DMS79 treated with DMSO at 0.1 percent for 48 hours (cell line): ENCODE results near the gene ADGRV1.
"Not testable (repeated sequence)": the region's sequence is repeated elsewhere in the genome, so short reads cannot be mapped to it uniquely, and the experiment has no call there.

Source experiments
- DNase-seq: peaks from one replicate; lab custom pipeline; 2025; lab: John Stamatoyannopoulos, UW

ADGRV1 gene

DNA sequence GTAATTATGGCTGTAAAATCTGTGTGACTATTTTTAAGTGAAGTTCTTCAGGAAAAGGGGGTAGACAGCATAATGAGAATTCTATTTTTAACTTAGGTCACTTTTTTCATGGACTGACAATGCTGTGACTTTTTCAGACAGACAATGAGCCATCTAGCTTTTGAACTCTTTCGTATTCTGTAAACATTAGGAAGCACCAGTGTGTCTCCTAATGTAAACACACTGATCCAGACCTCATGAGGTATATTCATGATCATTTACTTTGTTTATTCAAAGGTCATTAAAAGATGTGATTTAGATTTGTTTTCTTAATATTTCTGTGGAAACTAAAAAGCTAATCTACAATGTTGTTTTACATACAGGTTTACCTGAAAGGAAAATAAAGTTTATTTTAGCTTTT is 352.6 kb downstream of the ADGRV1 start:
- no peak for DNase-seq

DNA sequence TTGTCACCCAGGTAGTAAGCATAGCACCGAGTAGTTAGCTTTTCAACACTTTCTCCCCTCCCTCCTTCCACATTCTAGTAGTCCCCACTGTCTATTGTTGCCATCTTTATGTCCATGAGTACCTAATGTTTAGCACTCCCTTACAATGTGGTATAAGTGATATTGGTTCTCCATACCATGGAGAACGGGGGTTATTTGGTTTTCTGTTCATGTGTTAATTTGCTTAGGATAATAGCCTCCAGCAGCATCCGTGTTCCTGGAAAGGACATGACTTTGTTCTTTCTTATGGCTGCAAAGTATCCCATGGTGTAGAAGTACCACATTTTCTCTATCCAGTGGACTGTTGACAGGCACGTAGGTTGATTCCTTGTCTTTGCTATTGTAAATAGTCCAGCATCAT is 353.9 kb downstream of the ADGRV1 start:
- no peak for DNase-seq

DNA sequence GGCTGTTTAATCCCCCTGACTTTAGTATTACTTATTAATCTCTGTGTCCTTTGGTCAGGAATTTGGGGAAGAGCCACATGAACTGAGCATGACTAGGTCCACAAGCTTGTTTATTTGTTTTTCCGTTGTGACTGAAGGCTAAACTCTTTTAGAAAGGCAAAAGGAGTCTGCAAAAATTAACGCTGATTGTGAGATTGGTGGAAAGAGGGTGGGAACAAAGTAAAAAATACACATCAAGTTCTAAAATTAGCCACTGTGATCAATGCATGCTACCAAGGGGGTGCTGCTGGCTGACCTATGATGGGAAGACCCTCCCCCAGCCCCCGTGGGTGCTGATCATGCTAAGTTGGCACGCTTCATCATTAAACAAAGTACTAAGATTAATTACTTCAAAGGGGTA is 356.8 kb downstream of the ADGRV1 start:
- no peak for DNase-seq

DNA sequence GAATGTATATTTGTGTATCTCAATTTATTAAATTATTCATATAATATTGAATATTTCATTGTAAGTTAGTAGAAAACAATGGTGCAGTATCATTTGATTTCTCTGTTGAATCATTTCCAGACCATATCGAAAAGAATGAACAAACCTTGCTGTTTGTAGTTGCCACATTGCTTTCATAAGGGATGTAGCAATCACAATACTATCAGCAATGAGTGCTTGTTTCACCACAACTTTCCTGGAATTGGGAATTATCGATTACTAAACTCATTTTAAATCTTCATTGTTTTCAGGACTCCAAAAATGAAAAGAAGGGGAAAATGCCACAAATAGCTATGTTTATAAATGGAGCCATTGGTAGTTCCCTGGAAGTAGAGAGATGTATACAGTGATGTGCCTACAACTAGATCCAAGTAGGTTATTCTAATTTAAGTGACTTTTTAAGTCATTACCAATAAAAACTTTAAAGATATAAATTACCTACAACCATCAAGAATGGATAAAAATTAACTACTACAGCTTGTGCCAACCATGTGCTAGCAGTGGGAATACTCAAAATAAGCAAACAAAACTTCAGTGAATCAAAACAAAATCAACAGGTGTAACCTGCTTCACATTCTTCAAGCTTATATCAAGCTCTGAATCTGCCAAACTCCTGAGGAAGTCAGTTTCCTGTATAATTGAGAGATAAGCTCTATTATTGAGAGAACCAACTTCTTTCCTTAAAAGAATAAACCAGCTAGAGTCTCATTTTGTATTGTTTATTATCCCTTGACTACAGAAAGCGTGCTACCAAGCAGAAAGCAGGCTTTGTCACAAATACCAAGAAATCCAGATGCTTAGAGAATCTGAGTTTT is 358.6 kb downstream of the ADGRV1 start:
- DNase-seq = no peak

DNA sequence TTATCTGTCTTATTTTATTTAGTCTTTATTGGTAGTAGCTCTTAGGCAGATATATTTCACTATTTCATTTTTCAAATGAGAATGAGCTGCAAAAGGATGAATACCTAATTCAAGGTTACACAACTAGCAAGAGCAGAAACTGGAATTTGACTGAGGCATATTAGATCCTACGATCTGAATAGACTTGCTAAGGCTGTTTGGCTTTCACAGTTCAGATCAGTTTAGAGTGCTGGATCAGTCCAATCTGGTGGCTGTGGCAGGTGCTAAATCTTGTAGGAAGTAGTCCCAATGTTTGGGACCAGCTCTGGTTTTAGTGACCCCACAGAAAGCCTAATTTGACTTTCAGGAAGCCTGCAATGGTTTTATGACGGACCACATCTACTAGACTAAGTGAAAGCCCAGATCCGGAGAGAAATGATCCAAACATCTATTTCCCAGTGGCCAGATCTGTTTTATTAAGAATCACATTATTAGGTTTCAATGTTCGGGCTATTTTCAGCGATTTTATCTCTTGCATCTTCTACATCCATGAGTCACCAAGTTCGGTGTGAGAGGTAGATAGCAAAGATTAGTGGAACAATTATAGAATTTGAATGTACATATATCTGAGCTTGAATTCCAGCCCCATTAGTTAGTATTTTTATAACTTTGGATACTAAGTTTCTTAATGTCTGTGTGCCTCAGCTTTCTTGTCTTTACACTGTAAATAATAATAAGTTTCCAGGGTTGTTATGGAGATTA is 359.5 kb downstream of the ADGRV1 start:
- no peak for DNase-seq

DNA sequence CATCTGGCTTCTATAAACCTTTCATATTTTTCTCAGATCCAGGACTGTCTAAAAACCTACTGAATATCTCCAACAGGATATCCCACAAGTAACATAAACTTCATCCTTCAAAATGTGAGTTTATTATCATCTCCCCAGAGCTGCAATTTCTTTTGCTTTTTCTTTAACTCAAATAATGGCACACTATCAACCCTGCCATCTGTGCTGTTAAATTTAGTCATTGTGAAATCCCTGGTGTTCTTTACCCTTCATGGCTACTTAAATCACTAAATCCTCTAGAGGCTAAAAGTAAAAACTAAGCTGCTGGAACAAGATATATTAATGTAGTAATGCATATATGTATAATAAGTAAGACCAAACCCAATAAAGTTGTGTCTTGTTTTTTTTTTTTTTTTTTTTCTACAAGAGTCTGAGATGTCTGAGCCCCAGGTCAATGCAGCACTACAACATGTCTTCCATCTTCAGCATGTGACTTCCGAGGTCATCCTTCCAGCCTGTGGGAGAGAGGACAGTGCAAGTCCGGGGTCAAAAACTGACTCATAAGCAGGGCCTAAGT is 362.9 kb downstream of the ADGRV1 start:
- no peak for DNase-seq

DNA sequence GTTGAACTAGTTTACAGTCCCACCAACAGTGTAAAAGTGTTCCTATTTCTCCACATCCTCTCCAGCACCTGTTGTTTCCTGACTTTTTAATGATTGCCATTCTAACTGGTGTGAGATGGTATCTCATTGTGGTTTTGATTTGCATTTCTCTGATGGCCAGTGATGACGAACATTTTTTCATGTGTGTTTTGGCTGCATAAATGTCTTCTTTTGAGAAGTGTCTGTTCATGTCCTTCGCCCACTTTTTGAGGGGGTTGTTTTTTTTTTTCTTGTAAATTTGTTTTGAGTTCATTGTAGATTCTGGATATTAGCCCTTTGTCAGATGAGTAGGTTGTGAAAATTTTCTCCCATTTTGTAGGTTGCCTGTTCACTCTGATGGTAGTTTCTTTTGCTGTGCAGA is 365.6 kb downstream of the ADGRV1 start:
- DNase-seq = not testable (repeated sequence)

DNA sequence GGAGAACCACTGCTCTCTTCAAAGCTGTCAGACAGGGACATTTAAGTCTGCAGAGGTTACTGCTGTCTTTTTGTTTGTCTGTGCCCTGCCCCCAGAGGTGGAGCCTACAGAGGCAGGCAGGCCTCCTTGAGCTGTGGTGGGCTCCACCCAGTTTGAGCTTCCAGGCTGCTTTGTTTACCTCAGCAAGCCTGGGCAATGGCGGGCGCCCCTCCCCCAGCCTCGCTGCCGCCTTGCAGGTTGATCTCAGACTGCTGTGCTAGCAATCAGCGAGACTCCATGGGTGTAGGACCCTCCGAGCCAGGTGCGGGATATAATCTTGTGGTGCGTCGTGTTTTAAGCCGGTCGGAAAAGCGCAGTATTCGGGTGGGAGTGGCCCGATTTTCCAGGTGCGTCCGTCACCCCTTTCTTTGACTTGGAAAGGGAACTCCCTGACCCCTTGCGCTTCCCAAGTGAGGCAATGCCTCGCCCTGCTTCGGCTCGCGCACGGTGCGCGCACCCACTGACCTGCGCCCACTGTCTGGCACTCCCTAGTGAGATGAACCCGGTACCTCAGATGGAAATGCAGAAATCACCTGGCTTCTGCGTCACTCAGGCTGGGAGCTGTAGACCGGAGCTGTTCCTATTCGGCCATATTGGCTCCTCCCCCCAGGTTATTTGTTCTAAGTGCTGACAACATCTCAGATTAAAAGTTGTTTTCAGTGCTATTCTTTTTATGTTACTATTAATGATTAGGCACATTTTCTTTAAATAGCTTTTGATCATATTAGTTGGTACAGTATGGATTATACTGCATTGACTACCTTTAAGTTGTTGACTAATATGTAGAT is 370.6 kb downstream of the ADGRV1 start:
- DNase-seq = not testable (repeated sequence)

DNA sequence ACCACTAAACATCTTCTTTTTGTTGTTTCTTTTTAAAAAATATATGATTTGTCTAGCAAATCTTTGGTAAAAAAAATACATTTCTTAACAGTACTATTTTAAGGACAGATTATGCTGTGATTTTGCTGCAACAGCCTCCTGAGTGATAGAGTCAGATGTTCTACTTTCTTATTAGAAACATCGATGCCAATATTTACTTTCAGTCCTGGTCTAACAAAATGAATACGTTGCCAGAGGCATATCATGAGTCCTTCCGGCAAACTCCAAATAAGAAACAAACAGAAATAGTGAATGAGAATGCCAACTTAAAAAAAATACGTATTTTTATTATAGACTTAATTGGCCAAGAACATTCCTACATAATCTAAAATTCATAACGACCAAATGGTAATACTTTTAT is 371.5 kb downstream of the ADGRV1 start:
- no peak for DNase-seq

DNA sequence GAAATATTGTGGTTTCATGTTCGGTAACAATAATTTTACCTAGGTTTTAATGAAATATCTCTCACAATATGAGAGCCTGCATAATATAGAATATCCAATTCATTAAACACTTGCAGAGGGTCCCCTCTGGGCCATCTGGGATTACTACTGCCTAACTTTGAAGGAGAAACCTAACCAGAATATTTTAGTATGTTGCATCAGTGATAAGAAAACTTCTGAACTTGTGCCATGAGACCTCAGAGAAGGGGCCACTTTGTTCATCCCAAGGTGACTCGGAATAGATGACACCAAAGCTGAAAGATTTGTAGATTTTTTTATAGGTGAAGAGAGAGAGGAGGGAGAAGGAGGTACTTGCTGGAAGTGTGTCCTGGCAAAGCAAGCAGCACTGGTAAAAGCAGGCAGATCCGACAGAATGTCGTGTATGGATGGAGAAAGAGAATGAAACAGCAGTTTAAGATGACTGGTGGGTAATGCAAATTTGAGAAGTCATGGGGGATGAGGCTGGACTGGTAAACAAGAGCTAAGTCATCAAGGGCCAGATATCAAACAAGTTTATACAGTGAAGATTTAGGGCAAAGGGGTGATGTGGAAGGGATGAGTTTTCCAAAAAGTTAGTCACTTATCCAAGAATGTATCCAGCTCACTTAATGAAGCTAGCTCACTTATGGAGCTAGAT is 372.3 kb downstream of the ADGRV1 start:
- DNase-seq = no peak

DNA sequence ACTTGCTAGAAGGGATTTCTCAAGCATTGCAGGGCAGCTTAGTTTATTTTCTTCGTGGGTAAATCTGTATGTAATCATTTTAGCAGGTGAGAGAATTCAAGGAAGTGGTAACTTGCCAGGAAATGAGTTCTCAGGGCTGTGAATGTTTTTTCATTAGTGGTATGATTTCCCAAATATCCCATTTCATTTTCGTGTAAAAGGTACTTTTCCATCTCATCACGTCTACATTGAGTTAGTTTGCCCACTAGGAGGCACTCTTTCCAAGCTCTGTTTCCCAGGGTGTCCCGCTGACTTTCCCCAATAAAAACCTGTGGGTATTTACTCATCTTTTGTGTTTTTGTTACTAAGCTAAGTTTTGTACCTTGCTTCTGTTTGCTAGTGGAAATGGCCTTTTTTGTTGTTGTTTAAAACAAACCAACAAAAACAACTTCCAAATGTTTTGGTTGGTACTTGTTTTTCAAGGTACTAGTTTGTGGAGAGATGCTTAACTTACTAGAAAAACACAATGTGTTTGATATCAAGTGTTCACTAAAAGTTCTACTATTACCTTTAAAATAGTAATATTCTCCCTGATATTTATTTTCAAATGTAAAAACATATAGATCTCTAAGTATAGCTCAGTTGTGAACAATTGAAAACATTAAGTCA is 373.6 kb downstream of the ADGRV1 start:
- DNase-seq = peak; percentile 17

DNA sequence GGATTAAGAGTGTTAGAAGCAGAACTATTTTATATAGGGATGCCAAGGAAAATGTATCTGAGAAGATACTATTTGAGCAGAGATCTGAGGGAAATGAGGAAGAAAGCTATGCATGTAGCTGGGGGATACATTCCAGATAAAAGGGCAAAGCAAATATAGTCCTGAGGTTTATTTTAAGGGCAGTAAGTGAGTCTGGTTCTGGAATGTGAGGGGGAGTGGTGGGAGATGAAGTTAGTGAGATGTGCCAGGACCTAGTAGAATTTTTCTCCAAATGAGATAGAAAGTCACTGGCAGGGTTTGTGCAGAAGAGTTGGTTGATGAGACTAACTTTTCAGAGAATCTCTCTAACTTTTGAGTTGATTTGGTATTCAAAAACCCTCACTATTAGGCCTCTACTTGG is 374.7 kb downstream of the ADGRV1 start:
- no peak for DNase-seq

DNA sequence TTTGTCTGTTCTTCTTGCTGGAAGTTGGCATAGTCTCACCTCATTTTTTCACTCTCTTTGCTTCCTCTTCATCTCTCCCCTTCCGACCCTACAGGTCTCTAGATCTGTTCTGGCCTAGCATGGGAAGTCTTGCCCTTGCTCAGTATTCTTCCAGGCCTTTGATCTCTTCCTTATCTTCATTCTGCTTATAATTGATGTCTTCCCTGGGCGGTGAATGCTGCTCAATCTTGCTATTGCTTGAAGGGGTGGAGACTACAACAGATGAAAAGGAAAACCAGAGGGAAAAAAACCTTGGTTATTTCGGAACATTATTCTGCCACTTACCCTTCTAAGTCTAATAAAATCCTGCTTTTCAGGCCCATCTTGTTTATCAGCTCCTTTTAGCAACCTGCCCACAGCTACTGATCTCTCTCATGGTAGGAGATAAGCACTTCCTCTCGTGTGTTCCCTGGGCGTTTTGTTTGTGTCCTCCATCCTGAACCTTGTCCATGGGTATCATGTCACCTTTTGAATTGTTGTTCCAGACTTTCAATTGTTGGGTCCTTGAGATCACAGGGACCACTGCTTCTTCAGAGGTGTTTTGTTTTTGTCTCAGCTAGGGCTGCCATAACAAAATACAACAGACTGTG is 375.6 kb downstream of the ADGRV1 start:
- DNase-seq = no peak

DNA sequence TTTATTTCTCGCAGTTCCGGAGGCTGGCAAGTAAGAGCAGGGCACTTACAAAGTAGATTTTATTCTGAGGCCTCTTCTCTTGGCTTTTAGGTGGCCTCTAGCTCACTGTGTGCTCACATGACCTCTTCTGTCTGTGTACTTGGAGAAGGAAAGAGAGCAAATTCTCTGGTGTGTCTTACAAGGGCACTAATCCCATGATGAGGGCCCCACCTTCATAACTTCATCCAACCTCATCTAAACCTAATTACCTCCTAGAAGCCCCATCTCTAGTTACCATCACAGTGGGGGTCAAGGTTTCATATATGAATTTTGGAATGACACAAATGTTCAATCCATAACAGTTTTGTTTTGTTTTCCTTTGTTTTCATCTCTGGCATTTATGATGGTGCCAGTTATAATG is 376.1 kb downstream of the ADGRV1 start:
- no peak for DNase-seq

DNA sequence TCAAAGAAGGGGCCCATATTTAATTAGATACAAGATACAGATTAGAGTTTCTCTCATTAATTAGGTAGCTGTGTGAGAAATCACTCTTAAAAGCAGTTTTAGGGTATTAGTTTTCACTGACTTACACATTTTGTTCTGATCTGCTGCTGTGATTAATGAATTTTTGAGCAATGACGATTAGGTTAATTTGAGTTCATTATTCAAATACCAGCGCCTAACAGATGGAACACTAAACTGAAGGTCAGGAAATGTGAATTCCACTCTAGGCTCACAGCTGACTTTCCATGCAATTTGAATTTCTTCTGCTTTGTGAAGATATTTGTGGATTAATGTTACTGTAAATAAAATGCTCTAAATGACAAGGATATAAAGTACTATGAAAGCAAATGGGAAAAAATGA is 380.6 kb downstream of the ADGRV1 start:
- DNase-seq = no peak

DNA sequence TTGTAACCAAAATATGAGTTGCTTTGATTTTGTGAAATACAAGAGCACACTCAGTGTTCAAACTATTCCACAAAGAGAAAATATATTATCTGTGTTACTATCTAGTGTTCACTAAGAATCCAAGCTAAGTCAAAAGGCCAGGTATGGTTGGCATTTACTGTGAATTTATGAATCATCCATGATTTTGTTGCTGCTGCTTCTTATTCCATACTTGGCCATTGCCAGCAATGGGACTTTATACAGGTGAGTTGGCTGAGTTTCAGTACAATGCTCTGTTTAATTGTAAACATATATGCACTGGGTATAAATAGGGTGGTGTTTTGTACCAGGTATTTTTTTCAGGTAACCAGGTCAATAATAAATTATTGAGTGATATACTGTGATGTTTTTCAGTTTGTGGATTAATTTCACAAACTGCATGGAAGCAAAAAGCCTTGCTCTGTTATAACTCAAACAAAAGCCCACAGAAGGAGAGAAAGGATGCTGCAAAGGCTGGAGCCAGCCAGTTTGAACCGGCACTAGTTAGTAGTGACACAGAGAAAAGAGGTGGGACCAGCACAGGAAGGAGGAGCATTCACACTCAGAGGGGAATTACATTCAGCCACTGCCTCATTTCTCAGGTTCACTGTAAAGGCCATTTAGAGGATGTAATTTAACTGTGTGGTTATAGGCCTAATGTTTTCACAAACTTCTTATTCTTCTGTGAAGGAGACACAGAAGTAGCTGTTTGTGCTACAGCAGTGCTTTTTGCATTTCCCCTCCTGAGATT is 381.8 kb downstream of the ADGRV1 start:
- DNase-seq = peak; percentile 53

DNA sequence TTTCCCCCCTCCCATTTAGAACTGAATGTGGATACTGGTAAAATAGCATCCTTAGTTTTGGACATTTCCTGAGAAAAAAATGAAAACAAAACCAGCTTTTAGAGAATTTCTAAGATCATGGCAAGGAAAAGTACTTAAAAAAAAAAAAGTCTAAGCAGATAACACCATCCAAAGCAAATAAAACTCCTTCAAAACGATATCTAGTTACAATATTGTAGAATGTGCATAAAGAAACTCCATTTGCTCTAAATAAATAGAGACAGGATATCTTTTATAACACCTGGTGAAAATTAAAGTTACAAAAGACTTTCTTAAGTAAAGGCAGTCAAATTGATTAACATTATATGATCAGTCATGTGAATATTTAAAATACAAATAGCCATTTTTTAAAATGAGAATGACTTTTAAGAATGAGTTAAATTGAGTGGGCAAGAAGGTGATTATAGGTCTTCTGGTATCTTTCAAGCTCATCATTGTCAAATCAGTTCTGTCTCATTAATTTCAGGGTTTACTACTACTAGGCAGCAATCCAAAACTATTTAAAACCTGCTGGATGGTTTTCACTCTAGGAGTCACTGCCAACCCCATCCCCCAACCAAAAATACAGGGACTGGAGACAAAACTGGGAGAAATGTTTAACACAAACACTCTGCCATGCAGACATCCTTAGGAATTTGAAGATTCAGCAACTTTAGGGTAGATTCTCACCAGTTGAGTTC is 382.6 kb downstream of the ADGRV1 start:
- DNase-seq = peak; percentile 42

DNA sequence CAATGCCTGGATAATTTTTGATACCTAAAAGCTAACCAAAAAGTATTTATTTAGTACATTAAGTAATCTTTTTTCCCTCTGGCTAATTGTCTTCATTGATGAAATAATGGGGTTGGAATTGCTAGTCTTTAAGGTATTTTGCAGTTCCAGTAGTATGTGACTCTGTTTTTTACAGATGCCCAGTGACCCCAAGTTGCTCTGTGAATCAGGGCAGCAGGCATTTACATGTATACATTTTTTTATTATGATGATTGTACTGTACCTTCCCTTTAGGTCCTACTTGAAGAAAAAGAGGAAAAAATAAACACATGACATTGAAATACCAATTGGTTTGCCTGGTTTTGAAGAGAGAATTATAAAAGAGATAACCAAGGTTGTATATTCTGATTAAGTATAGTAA is 385.5 kb downstream of the ADGRV1 start:
- DNase-seq = no peak

DNA sequence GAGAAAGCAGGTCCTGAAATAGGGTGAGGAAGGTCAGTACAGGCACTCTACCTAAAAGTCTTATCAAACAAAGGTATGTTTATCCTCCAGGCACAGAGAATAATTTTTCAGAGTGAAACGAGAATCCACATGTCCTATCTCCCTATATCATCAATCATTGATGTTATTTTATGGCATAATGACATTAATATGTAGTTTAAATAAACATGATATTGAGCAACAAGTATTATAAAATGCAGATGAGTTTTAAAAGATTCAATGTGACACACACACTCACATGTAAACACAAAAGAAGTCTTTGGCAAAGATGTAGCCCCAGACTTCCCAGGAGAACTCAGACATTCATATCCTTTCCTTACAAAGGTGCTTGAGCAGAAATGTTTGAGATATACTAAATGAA is 389.1 kb downstream of the ADGRV1 start:
- no peak for DNase-seq
